Breast epithelium (tissue), 3 donors: ENCODE data around the gene SDK2.

ENCODE experiments used
- CTCF ChIP-seq, 3 donors: fragments of 450-650 bp; IDR thresholded peaks; one replicate each; pipeline ENCODE4 v1.5.1; 2016 to 2017; ENCODE audit warnings: antibody characterized with exemption in 3 of 3, mild to moderate bottlenecking in 3 of 3, moderate library complexity in 3 of 3
- POLR2A ChIP-seq: fragments of 450-650 bp; IDR thresholded peaks from one replicate; pipeline ENCODE4 v1.6.1; 2016; ENCODE audit warnings: antibody characterized with exemption, mild to moderate bottlenecking, moderate library complexity

- TF ChIP-seq CTCF (IDR thresholded peaks at IDR 0.05): peak in 1 of 3 donors; percentile 8
- TF ChIP-seq POLR2A: peak; percentile 97
Observed at GRCh38 chr17:73311781-73312641, 332.2 kb downstream of the SDK2 start, which contains the start of gene CDC42EP4.
